WERI-Rb-1 (cell line): ENCODE results near the gene DPEP1.
"Not testable (repeated sequence)": the region's sequence is repeated elsewhere in the genome, so short reads cannot be mapped to it uniquely, and the experiment has no call there.

Experiments
- DNase-seq: peaks from one replicate; pipeline ENCODE4 v3.0.0-alpha.2; 2020
- H3K27ac ChIP-seq: fragments of 250-450 bp; sonication (Bioruptor Pico); 2 replicates; pipeline ENCODE4 v1.5.1; 2020; ENCODE audit warnings: mild to moderate bottlenecking, moderate library complexity
- H3K27me3 ChIP-seq: fragments of 250-450 bp; sonication (Bioruptor Pico); 2 replicates; pipeline ENCODE4 v1.5.1; 2021; ENCODE audit warnings: mild to moderate bottlenecking, low read depth, moderate library complexity; ENCODE audit not compliant: insufficient read depth, severe bottlenecking
- H3K36me3 ChIP-seq: fragments of 250-450 bp; sonication (Bioruptor Pico); 2 replicates; pipeline ENCODE4 v1.5.1; 2020; ENCODE audit warnings: mild to moderate bottlenecking, moderate library complexity
- H3K4me3 ChIP-seq: 2 replicates; pipeline ENCODE4 v1.5.1; 2011; ENCODE audit warnings: low read depth, mild to moderate bottlenecking, control low read depth, low read length
- H3K9me3 ChIP-seq: fragments of 250-450 bp; sonication (Bioruptor Pico); 2 replicates; pipeline ENCODE4 v1.5.1; 2021; ENCODE audit warnings: mild to moderate bottlenecking, moderate library complexity; ENCODE audit not compliant: severe bottlenecking
- TF ChIP-seq, protein P1 (sequence below): IDR thresholded peaks from 2 replicates; pipeline ENCODE4 v1.5.1; 2011; ENCODE audit warnings: low read depth, mild to moderate bottlenecking, control low read depth, inconsistent platforms, low read length

DPEP1 gene

DNA sequence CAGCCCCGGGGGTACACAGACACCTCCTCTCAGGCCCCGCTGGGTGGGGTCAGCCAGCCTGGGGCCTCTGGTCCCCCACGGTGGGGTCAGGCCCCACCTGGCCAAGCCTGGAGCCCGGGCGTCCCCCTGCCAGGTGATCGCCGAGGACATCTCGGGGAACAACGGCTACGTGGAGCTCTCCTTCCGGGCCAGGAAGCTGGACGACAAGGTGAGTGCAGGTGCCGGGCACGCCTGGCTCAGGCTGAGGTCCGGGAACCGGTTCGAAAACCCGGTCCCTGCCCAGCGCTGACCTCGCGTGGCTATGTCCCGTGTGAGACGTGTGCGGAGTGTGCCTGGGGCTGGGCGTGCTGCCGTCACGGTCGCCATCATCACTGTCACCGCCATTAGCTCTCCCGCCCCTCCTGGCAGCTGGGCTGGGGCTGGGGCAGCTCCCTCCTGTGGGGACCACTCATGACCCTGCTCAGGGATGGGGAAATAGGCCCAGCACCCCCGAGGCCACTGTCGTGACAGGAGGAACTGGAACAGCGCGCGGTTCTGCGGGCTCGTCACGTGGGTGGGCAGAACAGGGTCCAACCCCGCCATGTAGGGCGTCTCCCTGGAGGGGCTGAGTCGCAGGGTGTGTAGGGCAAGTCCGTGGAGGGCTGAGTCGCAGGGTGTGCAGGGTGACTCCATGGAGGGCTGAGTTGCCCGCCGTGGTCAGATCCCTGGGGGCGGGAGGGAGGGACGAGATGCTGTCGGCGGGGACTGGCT is 29.4 kb upstream of the DPEP1 start:
- no peaks in the 10 kb centered on the region for H3K9me3 ChIP-seq
- H3K27me3 ChIP-seq: no peaks in the 10 kb centered on the region
- no peak for DNase-seq
- H3K4me3 ChIP-seq: no peak overlapping the region
- no peaks in the 10 kb centered on the region for H3K36me3 ChIP-seq
- TF ChIP-seq, protein P1, sequence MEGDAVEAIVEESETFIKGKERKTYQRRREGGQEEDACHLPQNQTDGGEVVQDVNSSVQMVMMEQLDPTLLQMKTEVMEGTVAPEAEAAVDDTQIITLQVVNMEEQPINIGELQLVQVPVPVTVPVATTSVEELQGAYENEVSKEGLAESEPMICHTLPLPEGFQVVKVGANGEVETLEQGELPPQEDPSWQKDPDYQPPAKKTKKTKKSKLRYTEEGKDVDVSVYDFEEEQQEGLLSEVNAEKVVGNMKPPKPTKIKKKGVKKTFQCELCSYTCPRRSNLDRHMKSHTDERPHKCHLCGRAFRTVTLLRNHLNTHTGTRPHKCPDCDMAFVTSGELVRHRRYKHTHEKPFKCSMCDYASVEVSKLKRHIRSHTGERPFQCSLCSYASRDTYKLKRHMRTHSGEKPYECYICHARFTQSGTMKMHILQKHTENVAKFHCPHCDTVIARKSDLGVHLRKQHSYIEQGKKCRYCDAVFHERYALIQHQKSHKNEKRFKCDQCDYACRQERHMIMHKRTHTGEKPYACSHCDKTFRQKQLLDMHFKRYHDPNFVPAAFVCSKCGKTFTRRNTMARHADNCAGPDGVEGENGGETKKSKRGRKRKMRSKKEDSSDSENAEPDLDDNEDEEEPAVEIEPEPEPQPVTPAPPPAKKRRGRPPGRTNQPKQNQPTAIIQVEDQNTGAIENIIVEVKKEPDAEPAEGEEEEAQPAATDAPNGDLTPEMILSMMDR: no peak
- no peak overlapping the region for H3K27ac ChIP-seq

DNA sequence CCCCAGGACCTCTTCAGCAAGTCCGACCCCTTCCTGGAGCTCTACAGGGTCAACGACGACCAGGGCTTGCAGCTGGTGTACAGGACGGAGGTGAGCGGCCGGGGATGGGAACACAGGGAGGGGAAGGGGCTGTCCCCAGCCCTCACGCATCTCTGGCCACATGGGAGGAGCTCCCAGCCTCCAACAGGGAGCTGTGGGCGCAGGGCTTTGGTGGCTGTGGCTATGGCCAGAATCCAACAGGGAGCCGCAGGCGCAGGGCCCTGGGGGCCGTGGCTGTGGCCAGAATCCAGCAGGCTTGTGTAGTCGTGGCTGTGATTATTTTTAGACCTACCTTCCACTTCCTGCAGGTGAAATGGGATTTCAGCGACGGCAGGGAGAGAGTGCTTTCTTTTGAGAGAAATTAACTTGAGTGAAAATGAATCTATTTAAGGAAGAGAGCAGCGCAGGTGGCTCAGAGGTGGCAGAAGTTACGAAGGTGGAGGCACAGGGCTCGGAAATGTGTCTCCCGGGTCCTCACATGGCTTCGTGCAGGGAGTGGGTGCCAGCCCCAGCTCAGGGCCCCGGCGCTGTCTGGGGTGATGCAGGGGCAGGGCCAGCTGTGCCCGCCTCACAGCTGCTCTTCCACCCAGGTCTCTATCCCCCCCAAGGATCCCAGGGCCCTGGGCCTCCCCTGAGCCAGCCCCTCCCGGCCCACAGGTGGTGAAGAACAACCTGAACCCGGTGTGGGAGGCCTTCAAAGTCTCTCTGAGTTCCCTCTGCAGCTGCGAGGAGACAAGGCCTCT is 28.5 kb upstream of the DPEP1 start:
- Histone ChIP-seq H3K27ac (no peak overlapping the region), H3K9me3 (no peaks in the 10 kb centered on the region), H3K4me3 (no peak overlapping the region), H3K27me3 (no peaks in the 10 kb centered on the region), H3K36me3 (no peaks in the 10 kb centered on the region)
- no peak for DNase-seq
- TF ChIP-seq, protein P1: no peak

DNA sequence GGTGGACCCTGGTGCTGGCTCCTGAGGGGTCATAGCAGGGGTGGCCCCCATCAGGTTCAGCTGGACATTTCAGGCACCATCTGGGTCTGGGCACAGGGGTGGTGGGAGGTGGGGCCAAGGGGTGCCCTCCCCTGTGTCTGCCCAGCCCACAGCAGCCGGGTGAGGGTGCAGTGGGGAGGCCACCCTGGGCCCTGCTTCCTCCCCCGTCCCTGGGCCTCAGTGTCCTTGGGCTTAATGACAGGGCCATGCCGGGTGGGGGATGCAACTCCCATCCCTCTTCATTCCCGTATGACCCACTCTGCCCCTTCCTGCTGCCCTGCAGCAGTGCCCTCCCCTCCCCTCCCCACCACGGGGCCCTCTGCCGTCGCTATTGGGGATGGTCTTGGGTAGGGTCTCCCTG is 27.2 kb upstream of the DPEP1 start:
- DNase-seq: no peak
- Histone ChIP-seq H3K4me3 (no peak overlapping the region), H3K27me3 (no peaks in the 10 kb centered on the region), H3K36me3 (no peaks in the 10 kb centered on the region), H3K27ac (no peak overlapping the region), H3K9me3 (no peaks in the 10 kb centered on the region)
- TF ChIP-seq, protein P1: no peak

DNA sequence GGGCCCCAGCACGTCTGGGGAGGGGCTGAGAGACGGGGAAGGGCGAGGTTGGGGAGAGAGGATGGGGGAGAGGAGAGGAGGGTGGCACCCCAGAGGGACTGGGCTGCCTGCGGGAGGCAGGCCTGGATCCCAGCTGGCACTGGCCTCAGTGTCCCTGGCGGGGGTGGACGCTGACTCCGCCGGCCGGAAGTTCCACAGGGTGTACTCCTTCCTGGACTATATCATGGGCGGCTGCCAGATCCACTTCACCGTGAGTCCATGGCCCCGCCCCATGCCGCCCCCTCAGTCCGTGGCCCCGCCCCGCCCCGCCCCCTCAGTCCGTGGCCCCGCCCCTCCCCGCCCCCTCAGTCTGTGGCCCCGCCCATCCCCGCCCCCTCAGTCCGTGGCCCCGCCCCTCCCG is 26.6 kb upstream of the DPEP1 start:
- Histone ChIP-seq H3K4me3 (no peak overlapping the region), H3K27me3 (no peaks in the 10 kb centered on the region), H3K9me3 (no peaks in the 10 kb centered on the region), H3K36me3 (no peaks in the 10 kb centered on the region), H3K27ac (no peak overlapping the region)
- no peak for DNase-seq
- TF ChIP-seq, protein P1: no peak

DNA sequence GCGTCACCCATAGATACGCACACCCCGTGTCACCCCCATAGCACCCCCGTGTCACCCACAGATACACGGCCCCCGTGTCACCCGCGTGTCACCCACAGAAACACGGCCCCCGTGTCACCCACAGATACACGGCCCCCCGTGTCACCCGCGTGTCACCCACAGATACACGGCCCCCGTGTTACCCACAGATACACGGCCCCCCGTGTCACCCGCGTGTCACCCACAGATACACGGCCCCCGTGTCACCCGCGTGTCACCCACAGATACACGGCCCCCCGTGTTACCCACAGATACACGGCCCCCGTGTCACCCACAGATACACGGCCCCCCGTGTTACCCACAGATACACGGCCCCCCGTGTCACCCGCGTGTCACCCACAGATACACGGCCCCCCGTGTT is 25.8 kb upstream of the DPEP1 start:
- not testable (repeated sequence) for H3K27me3 ChIP-seq, H3K4me3 ChIP-seq, H3K27ac ChIP-seq, H3K36me3 ChIP-seq, DNase-seq, H3K9me3 ChIP-seq

DNA sequence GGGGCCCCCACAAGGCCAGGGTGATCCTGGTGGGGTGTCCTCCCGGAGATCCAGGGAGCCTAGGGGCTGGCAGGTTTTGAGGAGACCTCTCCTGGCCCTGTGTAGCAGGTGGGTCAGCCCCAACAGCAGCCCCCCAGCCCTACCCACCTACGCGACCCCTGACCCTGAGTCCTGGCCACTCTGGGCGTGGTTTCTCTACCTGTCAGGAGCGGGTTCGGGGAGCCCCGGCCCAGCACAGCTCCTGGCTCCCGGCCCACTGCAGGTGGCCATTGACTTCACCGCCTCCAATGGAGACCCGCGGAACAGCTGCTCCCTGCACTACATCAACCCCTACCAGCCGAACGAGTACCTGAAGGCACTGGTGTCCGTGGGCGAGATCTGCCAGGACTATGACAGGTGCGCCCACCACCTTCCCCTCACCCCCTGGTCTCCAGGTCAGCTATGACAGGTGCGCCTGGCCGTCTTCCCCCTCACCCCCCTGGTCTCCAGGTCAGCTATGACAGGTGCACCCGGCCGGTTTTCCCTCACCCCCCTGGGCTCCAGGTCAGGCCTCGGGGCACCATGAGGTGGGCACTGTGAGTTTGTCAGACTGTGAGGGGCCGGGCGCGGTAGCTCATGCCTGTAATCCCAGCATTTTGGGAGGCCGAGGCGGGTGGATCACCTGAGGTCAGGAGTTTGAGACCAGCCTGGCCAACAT is 24.9 kb upstream of the DPEP1 start:
- TF ChIP-seq, protein P1: no peak
- no peaks in the 10 kb centered on the region for H3K36me3 ChIP-seq

More for the DNA sequence above, 24.9 kb upstream of the DPEP1 start:
- DNase-seq: no peak
- Histone ChIP-seq H3K9me3 (no peaks in the 10 kb centered on the region), H3K4me3 (no peak overlapping the region), H3K27me3 (no peaks in the 10 kb centered on the region), H3K27ac (no peak overlapping the region)
